Astrocyte (in vitro differentiated cells and primary cell): ENCODE results near the gene NHLRC2. TPM values are rescaled to one million over a fixed set of nuclear protein-coding genes. Genes with fewer than 3 reads are reported as not detected.

Source experiments
- DNase-seq: peaks from one replicate; pipeline ENCODE4 v3.0.0-alpha.2; 2010; ENCODE audit warnings: low read depth
- FAIRE-seq: peaks from 2 replicates; lab custom pipeline; 2011; peaks lifted over from hg19 to GRCh38; lab: Jason Lieb, UNC
- H2AFZ ChIP-seq: 2 replicates; pipeline ENCODE4 v1.6.0; 2012; ENCODE audit warnings: low read depth, low read length, inconsistent platforms
- H3K27ac ChIP-seq: 2 replicates; pipeline ENCODE4 v1.5.1; 2011; ENCODE audit warnings: low read depth, low read length, inconsistent platforms
- H3K27me3 ChIP-seq: 2 replicates; pipeline ENCODE4 v1.6.0; 2011; ENCODE audit warnings: low read length, inconsistent platforms; ENCODE audit not compliant: insufficient read depth
- H3K36me3 ChIP-seq: 2 replicates; pipeline ENCODE4 v1.5.1; 2011; ENCODE audit warnings: low read length, inconsistent platforms; ENCODE audit not compliant: insufficient read depth
- H3K4me1 ChIP-seq: 2 replicates; pipeline ENCODE4 v1.5.1; 2011; ENCODE audit warnings: low read length, inconsistent platforms; ENCODE audit not compliant: insufficient read depth
- H3K4me2 ChIP-seq: 2 replicates; pipeline ENCODE4 v1.6.0; 2012; ENCODE audit warnings: low read length, inconsistent platforms
- H3K4me3 ChIP-seq: 2 replicates; pipeline ENCODE4 v1.5.1; 2011; ENCODE audit warnings: low read depth, mild to moderate bottlenecking, low read length, inconsistent platforms; ENCODE audit not compliant: insufficient read depth
- H3K79me2 ChIP-seq: 2 replicates; pipeline ENCODE4 v1.6.0; 2012; ENCODE audit warnings: mild to moderate bottlenecking, low read length, inconsistent platforms; ENCODE audit not compliant: insufficient read depth
- H3K9ac ChIP-seq: 2 replicates; pipeline ENCODE4 v1.6.0; 2012; ENCODE audit warnings: mild to moderate bottlenecking, low read length, inconsistent platforms
- H3K9me3 ChIP-seq: 2 replicates; pipeline ENCODE4 v1.5.1; 2012; ENCODE audit warnings: low read depth, mild to moderate bottlenecking, low read length, inconsistent platforms; ENCODE audit not compliant: insufficient read depth
- H4K20me1 ChIP-seq: 2 replicates; pipeline ENCODE4 v1.6.0; 2012; ENCODE audit warnings: low read length, inconsistent platforms; ENCODE audit not compliant: insufficient read depth
- H3K27ac Mint-ChIP-seq: one replicate; pipeline ENCODE4 v1.8.0; 2021; ENCODE audit warnings: mild to moderate bottlenecking, mixed read lengths; ENCODE audit not compliant: unreplicated experiment
- H3K27me3 Mint-ChIP-seq: one replicate; pipeline ENCODE4 v1.8.0; 2021; ENCODE audit warnings: low read depth, mixed read lengths; ENCODE audit not compliant: unreplicated experiment
- H3K36me3 Mint-ChIP-seq: one replicate; pipeline ENCODE4 v1.8.0; 2021; ENCODE audit warnings: low read depth, mixed read lengths; ENCODE audit not compliant: unreplicated experiment
- H3K4me1 Mint-ChIP-seq: one replicate; pipeline ENCODE4 v1.8.0; 2021; ENCODE audit warnings: low read depth, mixed read lengths; ENCODE audit not compliant: unreplicated experiment
- H3K4me3 Mint-ChIP-seq: one replicate; pipeline ENCODE4 v1.8.0; 2021; ENCODE audit warnings: mild to moderate bottlenecking, moderate library complexity, mixed read lengths; ENCODE audit not compliant: unreplicated experiment
- H3K9me3 Mint-ChIP-seq: one replicate; pipeline ENCODE4 v1.8.0; 2021; ENCODE audit warnings: mild to moderate bottlenecking, mixed read lengths; ENCODE audit not compliant: unreplicated experiment
- EZH2 ChIP-seq: IDR thresholded peaks from 2 replicates; pipeline ENCODE4 v1.6.1; 2012; ENCODE audit warnings: mild to moderate bottlenecking, low read length, inconsistent platforms; ENCODE audit not compliant: insufficient read depth
- total RNA-seq: library from RNA; stranded (reverse); gene quantifications from 2 replicates; pipeline ENCODE4 v1.2.1, GENCODE V29; 2021
- TF ChIP-seq, protein P1 (sequence below): IDR thresholded peaks from 2 replicates; pipeline ENCODE4 v1.5.1; 2011; ENCODE audit warnings: low read depth, mild to moderate bottlenecking, inconsistent platforms, low read length, moderate library complexity; ENCODE audit not compliant: insufficient read depth

The NHLRC2 gene
- total RNA-seq, 1 donor from 2014 or later = 16.9 TPM

GRCh38 chr10:113858541-113858940 is 4.1 kb downstream of the NHLRC2 start:
- H3K4me2 ChIP-seq = no peak overlapping the region
- no peaks in the 10 kb centered on the region for H4K20me1 ChIP-seq
- H3K4me1 ChIP-seq = peaks cover 17% of the 10 kb centered on the region
- DNase-seq (peak; percentile 41), FAIRE-seq (no peak)
- no peak overlapping the region for H3K27ac ChIP-seq
- peaks cover 19% of the 10 kb centered on the region for H3K36me3 ChIP-seq
- H3K79me2 ChIP-seq = peaks cover 36% of the 10 kb centered on the region
- TF ChIP-seq, protein P1, sequence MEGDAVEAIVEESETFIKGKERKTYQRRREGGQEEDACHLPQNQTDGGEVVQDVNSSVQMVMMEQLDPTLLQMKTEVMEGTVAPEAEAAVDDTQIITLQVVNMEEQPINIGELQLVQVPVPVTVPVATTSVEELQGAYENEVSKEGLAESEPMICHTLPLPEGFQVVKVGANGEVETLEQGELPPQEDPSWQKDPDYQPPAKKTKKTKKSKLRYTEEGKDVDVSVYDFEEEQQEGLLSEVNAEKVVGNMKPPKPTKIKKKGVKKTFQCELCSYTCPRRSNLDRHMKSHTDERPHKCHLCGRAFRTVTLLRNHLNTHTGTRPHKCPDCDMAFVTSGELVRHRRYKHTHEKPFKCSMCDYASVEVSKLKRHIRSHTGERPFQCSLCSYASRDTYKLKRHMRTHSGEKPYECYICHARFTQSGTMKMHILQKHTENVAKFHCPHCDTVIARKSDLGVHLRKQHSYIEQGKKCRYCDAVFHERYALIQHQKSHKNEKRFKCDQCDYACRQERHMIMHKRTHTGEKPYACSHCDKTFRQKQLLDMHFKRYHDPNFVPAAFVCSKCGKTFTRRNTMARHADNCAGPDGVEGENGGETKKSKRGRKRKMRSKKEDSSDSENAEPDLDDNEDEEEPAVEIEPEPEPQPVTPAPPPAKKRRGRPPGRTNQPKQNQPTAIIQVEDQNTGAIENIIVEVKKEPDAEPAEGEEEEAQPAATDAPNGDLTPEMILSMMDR = no peak
- TF ChIP-seq EZH2 = no peak
- Mint-ChIP-seq H3K4me1 (peaks cover 14% of the 10 kb centered on the region), H3K27ac (no peak overlapping the region), H3K36me3 (peaks cover 12% of the 10 kb centered on the region), H3K27me3 (no peaks in the 10 kb centered on the region), H3K9me3 (peaks cover 8% of the 10 kb centered on the region), H3K4me3 (no peak overlapping the region)
- no peak overlapping the region for H2AFZ ChIP-seq
- no peak overlapping the region for H3K9ac ChIP-seq
- H3K4me3 ChIP-seq = no peak overlapping the region
- no peaks in the 10 kb centered on the region for H3K27me3 ChIP-seq
- H3K9me3 ChIP-seq = no peaks in the 10 kb centered on the region

DNA sequence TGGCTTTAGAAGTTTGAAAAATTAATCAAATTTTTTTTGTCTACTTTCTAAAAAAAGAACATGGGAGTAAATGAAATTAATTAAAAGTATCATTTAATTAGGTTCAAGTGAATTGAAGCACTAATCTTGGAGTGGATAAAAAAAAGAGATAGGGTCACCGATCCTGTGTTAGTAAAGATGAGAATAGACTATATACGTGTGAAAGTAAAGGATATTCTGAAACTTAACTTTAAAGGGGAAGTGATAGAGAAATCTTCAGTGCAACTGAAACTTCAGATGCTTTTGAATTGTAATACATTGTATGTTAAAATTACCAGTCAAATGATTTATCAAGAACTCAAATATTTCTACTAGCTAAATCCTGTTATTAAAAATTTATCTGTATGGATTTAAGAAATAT is 4.8 kb downstream of the NHLRC2 start:
- H3K4me3 Mint-ChIP-seq = no peak overlapping the region
- no peak overlapping the region for H3K27ac Mint-ChIP-seq
- Histone ChIP-seq H3K79me2 (peaks cover 36% of the 10 kb centered on the region), H3K9me3 (no peaks in the 10 kb centered on the region), H3K4me2 (no peak overlapping the region), H3K4me3 (no peak overlapping the region), H4K20me1 (no peaks in the 10 kb centered on the region), H3K9ac (no peak overlapping the region), H3K27me3 (no peaks in the 10 kb centered on the region), H3K27ac (no peak overlapping the region), H2AFZ (no peak overlapping the region), H3K36me3 (peaks cover 22% of the 10 kb centered on the region), H3K4me1 (peaks cover 13% of the 10 kb centered on the region)
- H3K4me1 Mint-ChIP-seq = peaks cover 14% of the 10 kb centered on the region
- DNase-seq (no peak), FAIRE-seq (no peak)
- no peaks in the 10 kb centered on the region for H3K27me3 Mint-ChIP-seq
- TF ChIP-seq, protein P1 = no peak
- TF ChIP-seq EZH2 = no peak
- peaks cover 8% of the 10 kb centered on the region for H3K9me3 Mint-ChIP-seq
- H3K36me3 Mint-ChIP-seq = peaks cover 15% of the 10 kb centered on the region

DNA sequence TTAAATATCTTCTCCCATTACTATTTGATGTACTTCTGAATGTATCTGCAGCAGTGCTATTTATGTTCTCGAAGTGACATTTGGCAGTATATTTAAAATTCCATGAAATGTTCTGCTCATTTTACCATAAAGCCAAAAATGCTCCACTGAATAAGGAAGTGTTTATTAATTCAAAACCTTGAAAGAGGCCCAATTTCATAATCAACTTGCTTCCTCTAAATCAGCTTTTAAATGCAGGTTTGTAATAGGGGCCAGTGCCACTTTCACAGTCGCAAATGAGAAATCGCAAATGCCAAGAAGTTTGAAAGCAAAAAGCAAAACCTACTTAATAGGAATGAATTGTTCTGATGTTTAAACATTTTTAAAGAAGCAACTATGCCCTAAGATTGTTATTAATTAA is 11.4 kb downstream of the NHLRC2 start:
- Histone ChIP-seq H3K9me3 (no peaks in the 10 kb centered on the region), H3K9ac (no peak overlapping the region), H3K4me2 (no peak overlapping the region), H3K27me3 (no peaks in the 10 kb centered on the region), H4K20me1 (peaks cover 3% of the 10 kb centered on the region), H3K79me2 (peaks cover 13% of the 10 kb centered on the region), H2AFZ (no peak overlapping the region), H3K4me3 (no peak overlapping the region), H3K36me3 (peaks cover 6% of the 10 kb centered on the region), H3K27ac (no peak overlapping the region), H3K4me1 (no peaks in the 10 kb centered on the region)
- Mint-ChIP-seq H3K36me3 (peaks cover 11% of the 10 kb centered on the region), H3K27ac (no peak overlapping the region), H3K4me3 (no peak overlapping the region), H3K4me1 (no peaks in the 10 kb centered on the region), H3K9me3 (peaks cover 8% of the 10 kb centered on the region), H3K27me3 (no peaks in the 10 kb centered on the region)
- FAIRE-seq (no peak), DNase-seq (no peak)
- TF ChIP-seq, protein P1 = no peak
- TF ChIP-seq EZH2 = no peak
